Measurements from ENCODE around the gene PDE6C. TPM values are rescaled to one million over a fixed set of nuclear protein-coding genes. Genes with fewer than 3 reads are reported as not detected.

Gene PDE6C
- not detected in 2 replicates for total RNA-seq (ENCODE audit: low replicate concordance)

GRCh38 chr10:93612311-93612710 is at the start of gene PDE6C:
PDE6C (plus strand) TSS chr10:93612537; CDS start chr10:93612726, 189 bp downstream.
- Mint-ChIP-seq H3K4me3 (no peak within 1 kb of the TSS), H3K27ac (no peak within 1 kb of the TSS), H3K27me3 (ENCODE audit: insufficient read depth, low read depth) (peaks cover 4% of the 10 kb centered on the region), H3K4me1 (peaks cover 17% of the 10 kb centered on the region), H3K36me3 (no peaks in the 10 kb centered on the region), H3K9me3 (no peaks in the 10 kb centered on the region)
- no peak for TF ChIP-seq CTCF (IDR thresholded peaks at IDR 0.05)
- TF ChIP-seq EZH2phosphoT487 (IDR thresholded peaks at IDR 0.05) = no peak
- no peak for TF ChIP-seq EZH2 (IDR thresholded peaks at IDR 0.05)
- no peaks in the 10 kb centered on the region for H3K9me3 ChIP-seq (ENCODE audit: low read depth)
- no peak within 1 kb of the TSS for H3K4me2 ChIP-seq
- H4K20me1 ChIP-seq (ENCODE audit: low read depth) = no peaks in the 10 kb centered on the region
- H3K9ac ChIP-seq = no peak within 1 kb of the TSS
- no peaks in the 10 kb centered on the region for H3K36me3 ChIP-seq
- H3K79me2 ChIP-seq (ENCODE audit: low read depth) = no peaks in the 10 kb centered on the region
- no peak within 1 kb of the TSS for H3K4me3 ChIP-seq
- no peak within 1 kb of the TSS for H3K27ac ChIP-seq
- H3F3A ChIP-seq (ENCODE audit: low read depth) = no peaks in the 10 kb centered on the region
- H3K27me3 ChIP-seq = no peaks in the 10 kb centered on the region
- peaks cover 13% of the 10 kb centered on the region for H3K4me1 ChIP-seq
- H2AFZ ChIP-seq (replicated peaks) = no peak within 1 kb of the TSS
- DNase-seq (ENCODE audit: low spot score) = no peak

GRCh38 chr10:93565446-93565845 is 46.9 kb upstream of the PDE6C start:
- peak overlapping the region; percentile 21 for H3K4me3 Mint-ChIP-seq
- peaks cover 51% of the 10 kb centered on the region for H3K27me3 Mint-ChIP-seq (ENCODE audit: insufficient read depth, low read depth)
- no peak overlapping the region for H3K4me2 ChIP-seq
- no peaks in the 10 kb centered on the region for H3K36me3 ChIP-seq
- TF ChIP-seq EZH2 (IDR thresholded peaks at IDR 0.05) = no peak
- no peak for TF ChIP-seq EZH2phosphoT487 (IDR thresholded peaks at IDR 0.05)
- TF ChIP-seq CTCF (IDR thresholded peaks at IDR 0.05) = no peak
- H3F3A ChIP-seq (ENCODE audit: low read depth) = peaks cover 17% of the 10 kb centered on the region
- H3K9me3 Mint-ChIP-seq = peaks cover 3% of the 10 kb centered on the region
- no peak for DNase-seq (ENCODE audit: low spot score)
- H3K9me3 ChIP-seq (ENCODE audit: low read depth) = no peaks in the 10 kb centered on the region
- H3K27ac ChIP-seq = no peak overlapping the region
- no peaks in the 10 kb centered on the region for H3K36me3 Mint-ChIP-seq
- H3K27ac Mint-ChIP-seq = no peak overlapping the region
- H4K20me1 ChIP-seq (ENCODE audit: low read depth) = peaks cover 11% of the 10 kb centered on the region
- peaks cover 69% of the 10 kb centered on the region for H3K27me3 ChIP-seq
- H3K4me3 ChIP-seq = no peak overlapping the region
- H3K4me1 Mint-ChIP-seq = peaks cover 27% of the 10 kb centered on the region
- H2AFZ ChIP-seq (replicated peaks) = no peak overlapping the region
- H3K9ac ChIP-seq = no peak overlapping the region
- peaks cover 25% of the 10 kb centered on the region for H3K4me1 ChIP-seq
- H3K79me2 ChIP-seq (ENCODE audit: low read depth) = no peaks in the 10 kb centered on the region

GRCh38 chr10:93566435-93567276 is 45.7 kb upstream of the PDE6C start, which contains the start of gene FFAR4:
FFAR4 (plus strand) TSS chr10:93566665; CDS start chr10:93566721, 56 bp downstream.
- peak within 1 kb of the TSS; percentile 83 for H3K4me3 Mint-ChIP-seq
- no peak within 1 kb of the TSS for H3K27ac ChIP-seq
- peak within 1 kb of the TSS; percentile 70 for H2AFZ ChIP-seq (replicated peaks)
- H3K36me3 ChIP-seq = no peaks in the 10 kb centered on the region
- H3K79me2 ChIP-seq (ENCODE audit: low read depth) = no peaks in the 10 kb centered on the region
- no peaks in the 10 kb centered on the region for H3K9me3 Mint-ChIP-seq
- no peaks in the 10 kb centered on the region for H3K36me3 Mint-ChIP-seq
- peaks cover 17% of the 10 kb centered on the region for H3F3A ChIP-seq (ENCODE audit: low read depth)
- peaks cover 27% of the 10 kb centered on the region for H3K4me1 Mint-ChIP-seq
- no peaks in the 10 kb centered on the region for H3K9me3 ChIP-seq (ENCODE audit: low read depth)
- H3K4me3 ChIP-seq = peak within 1 kb of the TSS; percentile 52
- peak; percentile 69 for DNase-seq (ENCODE audit: low spot score)
- peaks cover 11% of the 10 kb centered on the region for H4K20me1 ChIP-seq (ENCODE audit: low read depth)
- peak within 1 kb of the TSS; percentile 87 for H3K4me2 ChIP-seq
- peaks cover 57% of the 10 kb centered on the region for H3K27me3 Mint-ChIP-seq (ENCODE audit: insufficient read depth, low read depth)
- no peak within 1 kb of the TSS for H3K9ac ChIP-seq
- no peak for TF ChIP-seq CTCF (IDR thresholded peaks at IDR 0.05)
- TF ChIP-seq EZH2 (IDR thresholded peaks at IDR 0.05) = peak; percentile 97
- peak; percentile 87 for TF ChIP-seq EZH2phosphoT487 (IDR thresholded peaks at IDR 0.05)
- H3K27ac Mint-ChIP-seq = no peak within 1 kb of the TSS
- H3K27me3 ChIP-seq = peaks cover 76% of the 10 kb centered on the region
- H3K4me1 ChIP-seq = peaks cover 25% of the 10 kb centered on the region
